IPS-20b (cell line): ENCODE data around the gene TMEM89.

Experiments
- H3K27ac ChIP-seq: one replicate; pipeline ENCODE4 v1.5.1; 2013; ENCODE audit warnings: low read length
- H3K27me3 ChIP-seq: 2 replicates; pipeline ENCODE4 v1.6.1; 2013; ENCODE audit warnings: mild to moderate bottlenecking, low read length, inconsistent platforms; ENCODE audit not compliant: insufficient read depth
- H3K36me3 ChIP-seq: 2 replicates; pipeline ENCODE4 v1.6.1; 2013; ENCODE audit warnings: low read depth, mild to moderate bottlenecking, inconsistent platforms, low read length, moderate library complexity; ENCODE audit not compliant: insufficient read depth
- H3K4me1 ChIP-seq: 2 replicates; pipeline ENCODE4 v1.6.1; 2013; ENCODE audit warnings: mild to moderate bottlenecking, control low read depth, inconsistent platforms, low read length, moderate library complexity; ENCODE audit not compliant: insufficient read depth
- H3K4me3 ChIP-seq: 2 replicates; pipeline ENCODE4 v1.5.1; 2013; ENCODE audit warnings: mild to moderate bottlenecking, low read length, inconsistent platforms
- H3K9ac ChIP-seq: 2 replicates; pipeline ENCODE4 v1.6.1; 2013; ENCODE audit warnings: low read depth, mild to moderate bottlenecking, inconsistent platforms, low read length, moderate library complexity
- H3K9me3 ChIP-seq: 2 replicates; pipeline ENCODE4 v1.6.1; 2013; ENCODE audit warnings: mild to moderate bottlenecking, low read depth, low read length, inconsistent platforms; ENCODE audit not compliant: insufficient read depth

The TMEM89 gene

DNA sequence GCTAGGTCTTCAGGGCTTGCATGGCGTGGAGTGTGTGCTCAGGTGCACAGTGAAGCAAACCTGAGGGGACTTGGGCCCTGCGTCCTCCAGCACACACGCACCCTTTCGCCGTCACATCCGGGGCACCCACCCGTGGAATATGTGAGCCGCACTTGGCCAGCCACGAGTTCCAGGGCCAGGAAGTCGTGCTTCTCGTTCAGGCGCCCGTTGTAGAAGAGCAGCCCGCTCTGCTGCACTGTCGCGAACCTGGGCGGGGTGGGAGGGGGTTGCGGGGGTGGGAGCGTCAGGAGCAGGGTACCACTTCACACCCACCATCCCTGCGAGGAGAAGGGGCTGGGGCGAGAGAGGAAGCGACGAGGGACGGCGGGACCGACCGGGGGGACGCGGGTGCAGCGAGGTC lies 34.0 kb upstream of the TMEM89 start:
- Histone ChIP-seq H3K4me1 (peaks cover 3% of the 10 kb centered on the region; the same call in 1 of the 2 replicates), H3K36me3 (peaks cover 41% of the 10 kb centered on the region), H3K4me3 (peak overlapping the region; percentile 63; the same call in 1 of the 2 replicates), H3K9me3 (no peaks in the 10 kb centered on the region), H3K27ac (no peak overlapping the region), H3K27me3 (peaks cover 9% of the 10 kb centered on the region), H3K9ac (peak overlapping the region; percentile 61)

GRCh38 chr3:48655063-48655462 lies 33.5 kb upstream of the TMEM89 start:
- H3K9me3 ChIP-seq = no peaks in the 10 kb centered on the region
- H3K4me1 ChIP-seq = peaks cover 3% of the 10 kb centered on the region; the same call in 1 of the 2 replicates
- H3K27me3 ChIP-seq = peaks cover 9% of the 10 kb centered on the region
- H3K9ac ChIP-seq = peak overlapping the region; percentile 61; the same call in 1 of the 2 replicates
- no peak overlapping the region for H3K27ac ChIP-seq
- peak overlapping the region; percentile 63; the same call in 1 of the 2 replicates for H3K4me3 ChIP-seq
- H3K36me3 ChIP-seq = peaks cover 37% of the 10 kb centered on the region

- H3K27me3 ChIP-seq = peaks cover 9% of the 10 kb centered on the region
- peaks cover 29% of the 10 kb centered on the region for H3K36me3 ChIP-seq
- H3K27ac ChIP-seq = no peak overlapping the region
- peaks cover 3% of the 10 kb centered on the region; the same call in 1 of the 2 replicates for H3K4me1 ChIP-seq
- H3K4me3 ChIP-seq = no peak overlapping the region
- H3K9me3 ChIP-seq = no peaks in the 10 kb centered on the region
- H3K9ac ChIP-seq = no peak overlapping the region
Observed at GRCh38 chr3:48652923-48653715, 31.6 kb upstream of the TMEM89 start.

DNA sequence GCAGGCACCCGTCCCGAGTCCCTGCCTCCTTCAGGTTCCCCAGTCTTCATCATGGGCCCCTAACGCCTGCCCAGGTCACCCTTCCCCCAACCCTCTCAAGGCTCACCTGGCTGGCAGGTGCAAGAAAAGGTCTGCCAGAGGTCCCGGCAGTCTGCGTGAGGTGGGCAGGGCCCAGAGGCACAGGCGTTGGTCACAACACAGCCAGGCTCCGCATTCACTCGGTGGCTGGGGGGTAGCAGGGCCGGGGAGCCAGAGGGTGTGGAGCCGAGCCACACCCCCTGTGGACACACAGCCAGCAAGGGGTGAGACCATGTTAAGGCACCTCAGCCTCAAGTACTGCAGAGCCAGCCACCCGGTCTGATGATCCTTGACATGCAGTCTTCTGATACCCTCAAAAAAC lies 30.2 kb upstream of the TMEM89 start:
- H3K4me1 ChIP-seq = peaks cover 3% of the 10 kb centered on the region; the same call in 1 of the 2 replicates
- peaks cover 28% of the 10 kb centered on the region for H3K36me3 ChIP-seq
- H3K27me3 ChIP-seq = peaks cover 9% of the 10 kb centered on the region
- H3K9ac ChIP-seq = no peak overlapping the region
- H3K9me3 ChIP-seq = no peaks in the 10 kb centered on the region
- H3K27ac ChIP-seq = no peak overlapping the region
- H3K4me3 ChIP-seq = no peak overlapping the region

- Histone ChIP-seq H3K4me1 (peaks cover 3% of the 10 kb centered on the region; the same call in 1 of the 2 replicates), H3K27me3 (peaks cover 9% of the 10 kb centered on the region), H3K9ac (no peak overlapping the region), H3K4me3 (no peak overlapping the region), H3K9me3 (no peaks in the 10 kb centered on the region), H3K27ac (no peak overlapping the region), H3K36me3 (peaks cover 39% of the 10 kb centered on the region)
Observed at GRCh38 chr3:48650723-48651122, 29.2 kb upstream of the TMEM89 start.

- peaks cover 37% of the 10 kb centered on the region for H3K36me3 ChIP-seq
- no peak overlapping the region for H3K4me3 ChIP-seq
- H3K4me1 ChIP-seq = no peaks in the 10 kb centered on the region
- H3K27ac ChIP-seq = no peak overlapping the region
- H3K27me3 ChIP-seq = no peaks in the 10 kb centered on the region
- no peak overlapping the region for H3K9ac ChIP-seq
- no peaks in the 10 kb centered on the region for H3K9me3 ChIP-seq
Observed at GRCh38 chr3:48648188-48648850, 26.8 kb upstream of the TMEM89 start.

DNA sequence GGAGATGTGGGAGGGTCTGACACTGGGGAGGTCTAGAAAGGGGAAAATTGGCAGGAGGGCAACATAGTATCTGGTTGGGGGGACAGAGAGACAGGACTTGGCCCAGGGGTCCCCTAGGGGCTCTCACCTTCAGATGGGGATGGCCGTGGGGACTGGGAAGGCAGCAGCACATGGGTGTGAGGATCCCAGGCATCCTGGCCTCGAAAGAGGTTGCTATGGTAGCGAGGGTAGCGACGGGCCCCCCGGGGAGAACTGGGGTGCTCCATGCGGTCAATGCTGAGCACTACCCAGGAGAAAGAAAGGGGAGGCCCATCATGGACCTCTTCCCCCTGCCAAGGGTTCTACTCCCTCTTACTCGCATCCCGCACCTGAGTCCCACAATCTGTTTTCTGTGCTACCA lies 26.1 kb upstream of the TMEM89 start:
- Histone ChIP-seq H3K27ac (no peak overlapping the region), H3K4me3 (no peak overlapping the region), H3K9me3 (no peaks in the 10 kb centered on the region), H3K27me3 (no peaks in the 10 kb centered on the region), H3K9ac (no peak overlapping the region), H3K36me3 (peaks cover 35% of the 10 kb centered on the region), H3K4me1 (no peaks in the 10 kb centered on the region)

- Histone ChIP-seq H3K4me3 (no peak overlapping the region), H3K36me3 (peaks cover 44% of the 10 kb centered on the region), H3K27me3 (no peaks in the 10 kb centered on the region), H3K9ac (no peak overlapping the region), H3K4me1 (no peaks in the 10 kb centered on the region), H3K27ac (no peak overlapping the region), H3K9me3 (no peaks in the 10 kb centered on the region)
Observed at GRCh38 chr3:48644898-48645760, 23.6 kb upstream of the TMEM89 start.

GRCh38 chr3:48642605-48643004 lies 21.0 kb upstream of the TMEM89 start:
- H3K27ac ChIP-seq = no peak overlapping the region
- peaks cover 49% of the 10 kb centered on the region for H3K36me3 ChIP-seq
- no peak overlapping the region for H3K9ac ChIP-seq
- H3K27me3 ChIP-seq = no peaks in the 10 kb centered on the region
- no peak overlapping the region for H3K4me3 ChIP-seq
- H3K4me1 ChIP-seq = 0 out of 2 replicates have a peak, but pooled peaks cover under 1% of the 10 kb centered on the region
- H3K9me3 ChIP-seq = no peaks in the 10 kb centered on the region

GRCh38 chr3:48641396-48641795 lies 19.8 kb upstream of the TMEM89 start:
- Histone ChIP-seq H3K4me3 (no peak overlapping the region), H3K27me3 (no peaks in the 10 kb centered on the region), H3K27ac (no peak overlapping the region), H3K36me3 (peaks cover 44% of the 10 kb centered on the region), H3K4me1 (peaks cover 12% of the 10 kb centered on the region; the same call in 1 of the 2 replicates), H3K9ac (no peak overlapping the region), H3K9me3 (no peaks in the 10 kb centered on the region)

GRCh38 chr3:48639944-48640606 lies 18.5 kb upstream of the TMEM89 start:
- no peak overlapping the region for H3K9ac ChIP-seq
- H3K4me1 ChIP-seq = peaks cover 13% of the 10 kb centered on the region; the same call in 1 of the 2 replicates
- no peak overlapping the region for H3K27ac ChIP-seq
- H3K27me3 ChIP-seq = no peaks in the 10 kb centered on the region
- H3K9me3 ChIP-seq = no peaks in the 10 kb centered on the region
- peaks cover 35% of the 10 kb centered on the region for H3K36me3 ChIP-seq
- no peak overlapping the region for H3K4me3 ChIP-seq
